WTC11 (cell line): ENCODE results near the gene CAB39. TPM values are rescaled to one million over a fixed set of nuclear protein-coding genes. Genes with fewer than 3 reads are reported as not detected.
A peak's percentile ranks its signal among the peaks of the same experiment; 100 is the strongest.

ENCODE experiments used
- ATAC-seq: fragments of 200-7000 bp; cut with Tn5 transposase; 2 replicates; pipeline ENCODE4 v1.10.0; 2021; ENCODE audit warnings: mild to moderate bottlenecking, moderate library complexity
- CTCF ChIA-PET: fragments of 300-600 bp; sonication (Branson Sonifier 250); formaldehyde crosslinking; loops from one replicate; lab custom pipeline; 2021; ENCODE audit warnings: antibody characterized with exemption; lab: Charles Lee
- POLR2A ChIA-PET: fragments of 350-600 bp; sonication (Branson Sonifier 250); formaldehyde crosslinking; loops from one replicate; lab custom pipeline; 2021; ENCODE audit warnings: antibody characterized with exemption; lab: Charles Lee
- DNase-seq: peaks from one replicate; pipeline ENCODE4 v3.0.0; 2021; ENCODE audit warnings: low spot score
- H3K27ac Mint-ChIP-seq: 2 replicates; pipeline ENCODE4 v1.8.0; 2021; ENCODE audit warnings: mixed read lengths
- H3K27me3 Mint-ChIP-seq: 2 replicates; pipeline ENCODE4 v1.8.0; 2021; ENCODE audit warnings: low read depth, mild to moderate bottlenecking, moderate library complexity, mixed read lengths
- H3K36me3 Mint-ChIP-seq: 2 replicates; pipeline ENCODE4 v1.8.0; 2021; ENCODE audit warnings: mixed read lengths
- H3K4me1 Mint-ChIP-seq: 2 replicates; pipeline ENCODE4 v1.8.0; 2022; ENCODE audit warnings: mixed read lengths
- H3K4me3 Mint-ChIP-seq: 2 replicates; pipeline ENCODE4 v1.8.0; 2021; ENCODE audit warnings: mild to moderate bottlenecking, moderate library complexity, mixed read lengths
- H3K9me3 Mint-ChIP-seq: 2 replicates; pipeline ENCODE4 v1.8.0; 2021; ENCODE audit warnings: mixed read lengths
- ATF1 ChIP-seq: sonication (generic); formaldehyde crosslinking; IDR thresholded peaks from 2 replicates; pipeline ENCODE4 v1.8.1; 2023; ENCODE audit warnings: mild to moderate bottlenecking, moderate library complexity, missing genetic modification reagents
- CBFB ChIP-seq: sonication (generic); formaldehyde crosslinking; IDR thresholded peaks from 2 replicates; pipeline ENCODE4 v1.8.1; 2022; ENCODE audit warnings: mild to moderate bottlenecking, low read depth, missing genetic modification reagents
- CDX4 ChIP-seq: fragments of 250-450 bp; sonication (Bioruptor Pico); IDR thresholded peaks from 2 replicates; pipeline ENCODE4 v1.9.0; 2021; ENCODE audit warnings: moderate library complexity, mild to moderate bottlenecking, inconsistent platforms, borderline replicate concordance
- E2F4 ChIP-seq: sonication (generic); formaldehyde crosslinking; IDR thresholded peaks from 2 replicates; pipeline ENCODE4 v1.8.1; 2022; ENCODE audit warnings: low read depth, mild to moderate bottlenecking, moderate library complexity, missing genetic modification reagents, borderline replicate concordance
- EMX1 ChIP-seq: fragments of 250-450 bp; sonication (Bioruptor Pico); IDR thresholded peaks from 2 replicates; pipeline ENCODE4 v1.8.0; 2021; ENCODE audit warnings: mild to moderate bottlenecking
- ETV6 ChIP-seq: sonication (generic); formaldehyde crosslinking; IDR thresholded peaks from 2 replicates; pipeline ENCODE4 v1.8.1; 2022; ENCODE audit warnings: mild to moderate bottlenecking, missing genetic modification reagents
- HMGA2 ChIP-seq: fragments of 250-450 bp; sonication (Bioruptor Pico); IDR thresholded peaks from 2 replicates; pipeline ENCODE4 v1.4.0; 2021; ENCODE audit warnings: mild to moderate bottlenecking, moderate library complexity
- USF2 ChIP-seq: sonication (generic); formaldehyde crosslinking; IDR thresholded peaks from 2 replicates; pipeline ENCODE4 v1.8.1; 2023; ENCODE audit warnings: mild to moderate bottlenecking, missing genetic modification reagents, moderate library complexity
- ZNF219 ChIP-seq: sonication (generic); formaldehyde crosslinking; IDR thresholded peaks from 2 replicates; pipeline ENCODE4 v1.8.0; 2023; ENCODE audit warnings: missing genetic modification reagents, mild to moderate bottlenecking, borderline replicate concordance
- ZNF232 ChIP-seq: sonication (generic); formaldehyde crosslinking; IDR thresholded peaks from 2 replicates; pipeline ENCODE4 v1.8.0; 2022; ENCODE audit warnings: mild to moderate bottlenecking, missing genetic modification reagents
- ZNF317 ChIP-seq: sonication (generic); formaldehyde crosslinking; IDR thresholded peaks from 2 replicates; pipeline ENCODE4 v1.8.1; 2023; ENCODE audit warnings: low read depth, mild to moderate bottlenecking, moderate library complexity, missing genetic modification reagents, borderline replicate concordance
- ZNF423 ChIP-seq: fragments of 250-450 bp; sonication (Bioruptor Pico); IDR thresholded peaks from 2 replicates; pipeline ENCODE4 v2.1.2; 2022; ENCODE audit warnings: mild to moderate bottlenecking, moderate library complexity
- ZNF425 ChIP-seq: fragments of 250-450 bp; sonication (Bioruptor Pico); conservative IDR thresholded peaks from 2 replicates; pipeline ENCODE4 v1.9.0; 2021; ENCODE audit warnings: mild to moderate bottlenecking
- total RNA-seq: library from RNA; stranded (reverse); gene quantifications from 3 replicates; pipeline ENCODE4 v1.2.3, GENCODE V29; 2021
- TF ChIP-seq, protein P1 (sequence below): sonication (generic); formaldehyde crosslinking; IDR thresholded peaks from 2 replicates; pipeline ENCODE4 v1.8.0; 2023; ENCODE audit warnings: missing genetic modification reagents, mild to moderate bottlenecking, borderline replicate concordance
- TF ChIP-seq, protein P2 (sequence below): sonication (generic); formaldehyde crosslinking; IDR thresholded peaks from 2 replicates; pipeline ENCODE4 v1.8.1; 2023; ENCODE audit warnings: mild to moderate bottlenecking, missing genetic modification reagents
- TF ChIP-seq, protein P3 (sequence below): sonication (generic); formaldehyde crosslinking; IDR thresholded peaks from 2 replicates; pipeline ENCODE4 v1.8.0; 2022; ENCODE audit warnings: mild to moderate bottlenecking, missing genetic modification reagents

The CAB39 gene
- total RNA-seq, 1 experiment from 2014 or later, result 36.9 TPM

DNA sequence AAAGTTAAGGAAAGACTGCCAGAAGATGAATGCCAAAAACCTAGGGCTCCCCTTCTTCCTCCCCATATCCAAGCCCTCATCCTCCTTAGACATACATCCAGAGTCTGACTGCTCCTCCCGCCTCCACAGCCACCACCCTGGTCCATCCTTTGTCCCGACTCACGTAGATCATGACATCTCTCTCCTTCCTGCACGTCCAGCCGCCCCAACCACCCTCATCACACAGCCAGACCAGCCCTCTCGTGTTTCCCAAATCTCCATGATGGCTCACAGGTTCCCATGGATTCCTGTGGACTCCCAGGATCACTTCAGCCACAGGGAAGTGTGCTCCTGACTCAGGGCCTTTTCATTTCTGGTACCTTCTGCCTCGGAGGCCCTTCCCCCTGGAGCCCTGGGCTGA, 47.8 kb upstream of the CAB39 start:
- Mint-ChIP-seq H3K36me3 (no peaks in the 10 kb centered on the region), H3K4me1 (peaks cover 38% of the 10 kb centered on the region), H3K27ac (no peak overlapping the region), H3K9me3 (no peaks in the 10 kb centered on the region), H3K27me3 (peaks cover 2% of the 10 kb centered on the region; the same call in 1 of the 2 replicates), H3K4me3 (no peak overlapping the region)
- no peak for ATAC-seq
- TF ChIP-seq ZNF317 (CRISPR knock-in tag) (no peak), CDX4 (no peak), EMX1 (CRISPR knock-in tag) (no peak), E2F4 (no peak), CBFB (no peak), ZNF423 (CRISPR knock-in tag) (no peak), ETV6 (CRISPR knock-in tag) (no peak), ZNF425 (no peak)
- ChIA-PET POLR2A (interaction anchor here (0.5 kb wide), 1 partner anchor 400 kb away, joined by 3 read pairs; no protein-coding TSS in a partner anchor), CTCF (no interaction called here)
- no peak for DNase-seq

- CTCF ChIA-PET, result interaction anchor here (1.2 kb wide), 1 partner anchor 322 kb away, joined by 3 read pairs; no protein-coding TSS in a partner anchor
- DNase-seq (no peak), ATAC-seq (no peak)
- Mint-ChIP-seq H3K27me3 (peaks cover 2% of the 10 kb centered on the region; the same call in 1 of the 2 replicates), H3K36me3 (no peaks in the 10 kb centered on the region), H3K9me3 (no peaks in the 10 kb centered on the region)
- TF ChIP-seq, protein P1, sequence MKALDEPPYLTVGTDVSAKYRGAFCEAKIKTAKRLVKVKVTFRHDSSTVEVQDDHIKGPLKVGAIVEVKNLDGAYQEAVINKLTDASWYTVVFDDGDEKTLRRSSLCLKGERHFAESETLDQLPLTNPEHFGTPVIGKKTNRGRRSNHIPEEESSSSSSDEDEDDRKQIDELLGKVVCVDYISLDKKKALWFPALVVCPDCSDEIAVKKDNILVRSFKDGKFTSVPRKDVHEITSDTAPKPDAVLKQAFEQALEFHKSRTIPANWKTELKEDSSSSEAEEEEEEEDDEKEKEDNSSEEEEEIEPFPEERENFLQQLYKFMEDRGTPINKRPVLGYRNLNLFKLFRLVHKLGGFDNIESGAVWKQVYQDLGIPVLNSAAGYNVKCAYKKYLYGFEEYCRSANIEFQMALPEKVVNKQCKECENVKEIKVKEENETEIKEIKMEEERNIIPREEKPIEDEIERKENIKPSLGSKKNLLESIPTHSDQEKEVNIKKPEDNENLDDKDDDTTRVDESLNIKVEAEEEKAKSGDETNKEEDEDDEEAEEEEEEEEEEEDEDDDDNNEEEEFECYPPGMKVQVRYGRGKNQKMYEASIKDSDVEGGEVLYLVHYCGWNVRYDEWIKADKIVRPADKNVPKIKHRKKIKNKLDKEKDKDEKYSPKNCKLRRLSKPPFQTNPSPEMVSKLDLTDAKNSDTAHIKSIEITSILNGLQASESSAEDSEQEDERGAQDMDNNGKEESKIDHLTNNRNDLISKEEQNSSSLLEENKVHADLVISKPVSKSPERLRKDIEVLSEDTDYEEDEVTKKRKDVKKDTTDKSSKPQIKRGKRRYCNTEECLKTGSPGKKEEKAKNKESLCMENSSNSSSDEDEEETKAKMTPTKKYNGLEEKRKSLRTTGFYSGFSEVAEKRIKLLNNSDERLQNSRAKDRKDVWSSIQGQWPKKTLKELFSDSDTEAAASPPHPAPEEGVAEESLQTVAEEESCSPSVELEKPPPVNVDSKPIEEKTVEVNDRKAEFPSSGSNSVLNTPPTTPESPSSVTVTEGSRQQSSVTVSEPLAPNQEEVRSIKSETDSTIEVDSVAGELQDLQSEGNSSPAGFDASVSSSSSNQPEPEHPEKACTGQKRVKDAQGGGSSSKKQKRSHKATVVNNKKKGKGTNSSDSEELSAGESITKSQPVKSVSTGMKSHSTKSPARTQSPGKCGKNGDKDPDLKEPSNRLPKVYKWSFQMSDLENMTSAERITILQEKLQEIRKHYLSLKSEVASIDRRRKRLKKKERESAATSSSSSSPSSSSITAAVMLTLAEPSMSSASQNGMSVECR, result no peak
- TF ChIP-seq USF2 (CRISPR knock-in tag) (peak; percentile 22; the same call in 1 of the 2 replicates), ZNF423 (CRISPR knock-in tag) (0 out of 2 replicates have a peak, but pooled peaks have one; percentile 7)
- TF ChIP-seq, all 79 proteins: peak for 2
- Mint-ChIP-seq H3K27ac (no peak overlapping the region), H3K4me1 (peaks cover 38% of the 10 kb centered on the region), H3K4me3 (no peak overlapping the region)
- POLR2A ChIA-PET, result interaction anchor here (0.5 to 0.6 kb wide), 2 partner anchors 44 to 400 kb away, joined by 3 read pairs; no protein-coding TSS in a partner anchor
Observed at GRCh38 chr2:230665263-230665691, 47.4 kb upstream of the CAB39 start.

GRCh38 chr2:230666446-230666845, 46.2 kb upstream of the CAB39 start:
- no peak overlapping the region for H3K27ac Mint-ChIP-seq
- DNase-seq (no peak), ATAC-seq (no peak)
- no peaks in the 10 kb centered on the region for H3K9me3 Mint-ChIP-seq
- no peak overlapping the region for H3K4me3 Mint-ChIP-seq
- no peaks in the 10 kb centered on the region for H3K36me3 Mint-ChIP-seq
- H3K4me1 Mint-ChIP-seq, result peaks cover 42% of the 10 kb centered on the region
- ChIA-PET CTCF (interaction anchor here (0.6 to 1.2 kb wide), 3 partner anchors 9 to 334 kb away, joined by 3 read pairs; no protein-coding TSS in a partner anchor), POLR2A (interaction anchor here (0.6 kb wide), 1 partner anchor 442 kb away, joined by 3 read pairs; no protein-coding TSS in a partner anchor)
- peaks cover 2% of the 10 kb centered on the region; the same call in 1 of the 2 replicates for H3K27me3 Mint-ChIP-seq
- TF ChIP-seq HMGA2 (CRISPR knock-in tag) (no peak), ZNF425 (no peak), ETV6 (CRISPR knock-in tag) (no peak), ZNF232 (CRISPR knock-in tag) (no peak), ATF1 (no peak), ZNF219 (CRISPR knock-in tag) (no peak)
- TF ChIP-seq, protein P2, sequence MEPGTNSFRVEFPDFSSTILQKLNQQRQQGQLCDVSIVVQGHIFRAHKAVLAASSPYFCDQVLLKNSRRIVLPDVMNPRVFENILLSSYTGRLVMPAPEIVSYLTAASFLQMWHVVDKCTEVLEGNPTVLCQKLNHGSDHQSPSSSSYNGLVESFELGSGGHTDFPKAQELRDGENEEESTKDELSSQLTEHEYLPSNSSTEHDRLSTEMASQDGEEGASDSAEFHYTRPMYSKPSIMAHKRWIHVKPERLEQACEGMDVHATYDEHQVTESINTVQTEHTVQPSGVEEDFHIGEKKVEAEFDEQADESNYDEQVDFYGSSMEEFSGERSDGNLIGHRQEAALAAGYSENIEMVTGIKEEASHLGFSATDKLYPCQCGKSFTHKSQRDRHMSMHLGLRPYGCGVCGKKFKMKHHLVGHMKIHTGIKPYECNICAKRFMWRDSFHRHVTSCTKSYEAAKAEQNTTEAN (CRISPR knock-in tag), result no peak
- TF ChIP-seq, protein P3, sequence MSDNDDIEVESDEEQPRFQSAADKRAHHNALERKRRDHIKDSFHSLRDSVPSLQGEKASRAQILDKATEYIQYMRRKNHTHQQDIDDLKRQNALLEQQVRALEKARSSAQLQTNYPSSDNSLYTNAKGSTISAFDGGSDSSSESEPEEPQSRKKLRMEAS, result no peak
